IMR-90 (cell line): ENCODE results near the gene CUL4A.

Experiments
- CTCF ChIP-seq: conservative IDR thresholded peaks from 2 replicates; pipeline ENCODE4 v1.5.1; 2012; ENCODE audit warnings: mild to moderate bottlenecking, low read depth, low read length, improper control_type of control experiment
- ELK1 ChIP-seq: fragments of 150-350 bp; IDR thresholded peaks from 2 replicates; pipeline ENCODE4 v1.6.1; 2016; ENCODE audit warnings: low read depth, mild to moderate bottlenecking, low read length, moderate library complexity, borderline replicate concordance
- FOS ChIP-seq: fragments of 150-350 bp; IDR thresholded peaks from 2 replicates; pipeline ENCODE4 v1.6.1; 2016; ENCODE audit warnings: low read depth, low read length
- POLR2A ChIP-seq: IDR thresholded peaks from 2 replicates; pipeline ENCODE4 v1.6.1; 2012; ENCODE audit warnings: mild to moderate bottlenecking, low read depth, low read length
- RAD21 ChIP-seq: IDR thresholded peaks from 2 replicates; pipeline ENCODE4 v1.6.1; 2012; ENCODE audit warnings: low read length, improper control_type of control experiment
- SMC3 ChIP-seq: fragments of 150-350 bp; IDR thresholded peaks from 2 replicates; pipeline ENCODE4 v1.6.1; 2016; ENCODE audit warnings: low read depth, mild to moderate bottlenecking, antibody characterized with exemption, low read length, moderate library complexity
- USF2 ChIP-seq: fragments of 150-350 bp; IDR thresholded peaks from 2 replicates; pipeline ENCODE4 v1.6.1; 2017; ENCODE audit warnings: mild to moderate bottlenecking, antibody characterized with exemption, low read length, low read depth

- TF ChIP-seq CTCF: no peak
- no peak for TF ChIP-seq USF2
- no peak for TF ChIP-seq SMC3
- no peak for TF ChIP-seq RAD21
- no peak for TF ChIP-seq ELK1
- TF ChIP-seq POLR2A: no peak
- no peak for TF ChIP-seq FOS
Measured at GRCh38 chr13:113167155-113167554, 42.3 kb upstream of the CUL4A start.
